Brain microvascular endothelial cell (primary cell): ENCODE results near the gene DAGLA.
"Not testable (repeated sequence)": the region's sequence is repeated elsewhere in the genome, so short reads cannot be mapped to it uniquely, and the experiment has no call there.

Experiments used
- DNase-seq: peaks from one replicate; pipeline ENCODE4 v3.0.0-alpha.2; 2020
- H3K27ac ChIP-seq: fragments of 250-450 bp; sonication (Bioruptor Pico); 2 replicates; pipeline ENCODE4 v1.5.1; 2020; ENCODE audit warnings: mild to moderate bottlenecking, moderate library complexity
- H3K27me3 ChIP-seq: fragments of 250-450 bp; sonication (Bioruptor Pico); replicated peaks from 2 replicates; pipeline ENCODE4 v1.5.1; 2020; ENCODE audit warnings: mild to moderate bottlenecking
- H3K36me3 ChIP-seq: fragments of 250-450 bp; sonication (Bioruptor Pico); replicated peaks from 2 replicates; pipeline ENCODE4 v1.5.1; 2020; ENCODE audit warnings: mild to moderate bottlenecking
- H3K4me3 ChIP-seq: 2 replicates; pipeline ENCODE4 v1.5.1; 2011; ENCODE audit warnings: low read depth, mild to moderate bottlenecking, control low read depth, low read length, moderate library complexity
- CTCF ChIP-seq: IDR thresholded peaks from 2 replicates; pipeline ENCODE4 v1.5.1; 2011; ENCODE audit warnings: low read depth, mild to moderate bottlenecking, moderate library complexity, low read length, control low read depth, inconsistent platforms; ENCODE audit errors: missing control alignments
- in situ Hi-C: cut with HindIII; loops from 2 replicates; pipeline ENCODE4 v1.10.0; 2017; ENCODE audit warnings: low sequenced_read_pairs, low pct_ligation_motif_present

The DAGLA gene

GRCh38 chr11:61652135-61652534 lies 28.1 kb upstream of the DAGLA start:
- peaks cover 13% of the 10 kb centered on the region for H3K27me3 ChIP-seq
- TF ChIP-seq CTCF, result no peak
- no peak overlapping the region for H3K27ac ChIP-seq
- H3K36me3 ChIP-seq, result no peaks in the 10 kb centered on the region
- DNase-seq, result no peak
- in situ Hi-C loops, result no loop called here
- no peak overlapping the region for H3K4me3 ChIP-seq

- in situ Hi-C loops, result no loop called here
- Histone ChIP-seq H3K36me3 (no peaks in the 10 kb centered on the region), H3K4me3 (no peak overlapping the region), H3K27me3 (peaks cover 13% of the 10 kb centered on the region), H3K27ac (no peak overlapping the region)
- DNase-seq, result no peak
- no peak for TF ChIP-seq CTCF
Measured at GRCh38 chr11:61654397-61654829, 25.8 kb upstream of the DAGLA start.

- H3K36me3 ChIP-seq, in situ Hi-C loops, H3K27ac ChIP-seq, H3K4me3 ChIP-seq, DNase-seq: not testable (repeated sequence)
- H3K27me3 ChIP-seq, result peaks cover 13% of the 10 kb centered on the region
Measured at GRCh38 chr11:61655266-61656159, 24.7 kb upstream of the DAGLA start.

GRCh38 chr11:61656347-61657077 lies 23.7 kb upstream of the DAGLA start:
- TF ChIP-seq CTCF, result no peak
- no peaks in the 10 kb centered on the region for H3K36me3 ChIP-seq
- no peak overlapping the region for H3K4me3 ChIP-seq
- H3K27ac ChIP-seq, result no peak overlapping the region
- DNase-seq, result no peak
- in situ Hi-C loops, result no loop called here
- H3K27me3 ChIP-seq, result peaks cover 13% of the 10 kb centered on the region

GRCh38 chr11:61657566-61658290 lies 22.5 kb upstream of the DAGLA start:
- TF ChIP-seq CTCF, result no peak
- in situ Hi-C loops, result no loop called here
- Histone ChIP-seq H3K27me3 (peaks cover 13% of the 10 kb centered on the region), H3K36me3 (no peaks in the 10 kb centered on the region), H3K27ac (no peak overlapping the region), H3K4me3 (no peak overlapping the region)
- DNase-seq, result no peak
